T-helper 17 cell (primary cell): ENCODE results near the gene CHIT1. TPM values are rescaled to one million over a fixed set of nuclear protein-coding genes. Genes with fewer than 3 reads are reported as not detected.

Source experiments
- ATAC-seq: fragments of 150-1000 bp; cut with Tn5 transposase; 2 replicates; pipeline ENCODE4 v1.10.0; 2021; ENCODE audit warnings: mild to moderate bottlenecking, moderate library complexity
- DNase-seq, 3 donors: peaks; one replicate each; pipeline versions ENCODE4 v3.0.0 to v3.0.0-alpha.2; 2020 to 2021
- H3K9me3 ChIP-seq: one replicate; pipeline ENCODE4 v1.7.0; 2013; ENCODE audit warnings: low read length, mild to moderate bottlenecking; ENCODE audit not compliant: control insufficient read depth, poor library complexity, severe bottlenecking
- H3K27ac Mint-ChIP-seq: one replicate; pipeline ENCODE4 v1.8.0; 2022; ENCODE audit warnings: mild to moderate bottlenecking, moderate library complexity, mixed read lengths
- H3K27me3 Mint-ChIP-seq: one replicate; pipeline ENCODE4 v1.8.0; 2022; ENCODE audit warnings: mixed read lengths
- H3K36me3 Mint-ChIP-seq: one replicate; pipeline ENCODE4 v1.8.0; 2022; ENCODE audit warnings: low read depth, mixed read lengths
- H3K4me1 Mint-ChIP-seq: one replicate; pipeline ENCODE4 v1.8.0; 2022; ENCODE audit warnings: mild to moderate bottlenecking, mixed read lengths
- H3K4me3 Mint-ChIP-seq: one replicate; pipeline ENCODE4 v1.8.0; 2022; ENCODE audit warnings: mild to moderate bottlenecking, moderate library complexity, mixed read lengths
- total RNA-seq, 4 donors: library from RNA in 2 of 4; stranded (reverse) in 2 of 4; gene quantifications; one replicate each; pipeline ENCODE4 v1.2.3 and lab custom pipeline; 2022 to 2026

The CHIT1 gene
- total RNA-seq (1 to 10 TPM in 1 of 2 donors, under 1 TPM in 1; 0.13 to 1.0 TPM), total RNA-seq (lab: John Stamatoyannopoulos, UW) (0.75 to 1.0 reads per million in 2 donors)

- H3K36me3 Mint-ChIP-seq = peaks cover 2% of the 10 kb centered on the region
- no peak for DNase-seq
- no peak within 1 kb of the TSS for H3K4me3 Mint-ChIP-seq
- no peak for ATAC-seq
- H3K4me1 Mint-ChIP-seq = no peaks in the 10 kb centered on the region
- H3K9me3 ChIP-seq = no peaks in the 10 kb centered on the region
- no peak within 1 kb of the TSS for H3K27ac Mint-ChIP-seq
- H3K27me3 Mint-ChIP-seq = peaks cover 40% of the 10 kb centered on the region
Measured at GRCh38 chr1:203229471-203230135, at the start of gene CHIT1. Gene CHIT1, minus strand, starts transcription at chr1:203229673. Its CDS starts 37 bp downstream, at chr1:203229636.

- DNase-seq (no peak), ATAC-seq (no peak)
- Mint-ChIP-seq H3K36me3 (peaks cover 2% of the 10 kb centered on the region), H3K27ac (peak overlapping the region; percentile 87), H3K27me3 (no peaks in the 10 kb centered on the region), H3K4me3 (no peak overlapping the region), H3K4me1 (peaks cover 28% of the 10 kb centered on the region)
- H3K9me3 ChIP-seq = no peaks in the 10 kb centered on the region
Measured at GRCh38 chr1:203278885-203279406, 49.5 kb upstream of the CHIT1 start.

- DNase-seq (no peak), ATAC-seq (peak; percentile 49)
- Mint-ChIP-seq H3K27ac (peak overlapping the region; percentile 87), H3K4me1 (peaks cover 28% of the 10 kb centered on the region), H3K27me3 (no peaks in the 10 kb centered on the region), H3K4me3 (peak overlapping the region; percentile 56), H3K36me3 (peaks cover 2% of the 10 kb centered on the region)
- no peaks in the 10 kb centered on the region for H3K9me3 ChIP-seq
Measured at GRCh38 chr1:203278082-203278884, 48.8 kb upstream of the CHIT1 start.

GRCh38 chr1:203276916-203277545 lies 47.6 kb upstream of the CHIT1 start:
- no peaks in the 10 kb centered on the region for H3K9me3 ChIP-seq
- H3K4me3 Mint-ChIP-seq = peak overlapping the region; percentile 56
- H3K4me1 Mint-ChIP-seq = peaks cover 30% of the 10 kb centered on the region
- DNase-seq (no peak), ATAC-seq (no peak)
- peaks cover 2% of the 10 kb centered on the region for H3K36me3 Mint-ChIP-seq
- peak overlapping the region; percentile 87 for H3K27ac Mint-ChIP-seq
- no peaks in the 10 kb centered on the region for H3K27me3 Mint-ChIP-seq

GRCh38 chr1:203276408-203276807 lies 46.9 kb upstream of the CHIT1 start:
- H3K36me3 Mint-ChIP-seq = peaks cover 2% of the 10 kb centered on the region
- DNase-seq = no peak
- H3K27ac Mint-ChIP-seq = peak overlapping the region; percentile 87
- H3K27me3 Mint-ChIP-seq = no peaks in the 10 kb centered on the region
- no peaks in the 10 kb centered on the region for H3K9me3 ChIP-seq
- H3K4me3 Mint-ChIP-seq = no peak overlapping the region
- H3K4me1 Mint-ChIP-seq = peaks cover 30% of the 10 kb centered on the region
- no peak for ATAC-seq

GRCh38 chr1:203275656-203276272 lies 46.3 kb upstream of the CHIT1 start:
- no peaks in the 10 kb centered on the region for H3K27me3 Mint-ChIP-seq
- H3K27ac Mint-ChIP-seq = peak overlapping the region; percentile 49
- no peaks in the 10 kb centered on the region for H3K9me3 ChIP-seq
- no peak for ATAC-seq
- DNase-seq = no peak
- peaks cover 33% of the 10 kb centered on the region for H3K4me1 Mint-ChIP-seq
- H3K4me3 Mint-ChIP-seq = peak overlapping the region; percentile 69
- H3K36me3 Mint-ChIP-seq = peaks cover 2% of the 10 kb centered on the region

- no peak for ATAC-seq
- H3K4me1 Mint-ChIP-seq = peaks cover 34% of the 10 kb centered on the region
- no peak overlapping the region for H3K27ac Mint-ChIP-seq
- H3K4me3 Mint-ChIP-seq = peak overlapping the region; percentile 69
- no peaks in the 10 kb centered on the region for H3K27me3 Mint-ChIP-seq
- peaks cover under 1% of the 10 kb centered on the region for H3K36me3 Mint-ChIP-seq
- no peaks in the 10 kb centered on the region for H3K9me3 ChIP-seq
- DNase-seq = no peak
Measured at GRCh38 chr1:203274603-203275381, 45.3 kb upstream of the CHIT1 start.

- no peaks in the 10 kb centered on the region for H3K36me3 Mint-ChIP-seq
- no peak for ATAC-seq
- no peak for DNase-seq
- H3K4me1 Mint-ChIP-seq = peaks cover 31% of the 10 kb centered on the region
- peak overlapping the region; percentile 84 for H3K27ac Mint-ChIP-seq
- H3K4me3 Mint-ChIP-seq = peak overlapping the region; percentile 9
- no peaks in the 10 kb centered on the region for H3K27me3 Mint-ChIP-seq
- no peaks in the 10 kb centered on the region for H3K9me3 ChIP-seq
Measured at GRCh38 chr1:203273869-203274602, 44.6 kb upstream of the CHIT1 start.

GRCh38 chr1:203273206-203273868 lies 43.9 kb upstream of the CHIT1 start:
- Mint-ChIP-seq H3K36me3 (no peaks in the 10 kb centered on the region), H3K4me3 (peak overlapping the region; percentile 61), H3K4me1 (peaks cover 26% of the 10 kb centered on the region), H3K27me3 (no peaks in the 10 kb centered on the region), H3K27ac (peak overlapping the region; percentile 84)
- DNase-seq (peak; percentile 84 to 93 (median 90)), ATAC-seq (peak; percentile 79)
- no peaks in the 10 kb centered on the region for H3K9me3 ChIP-seq

- peaks cover 23% of the 10 kb centered on the region for H3K4me1 Mint-ChIP-seq
- H3K27ac Mint-ChIP-seq = peak overlapping the region; percentile 84
- peak overlapping the region; percentile 61 for H3K4me3 Mint-ChIP-seq
- no peaks in the 10 kb centered on the region for H3K27me3 Mint-ChIP-seq
- no peak for ATAC-seq
- DNase-seq = no peak
- H3K36me3 Mint-ChIP-seq = no peaks in the 10 kb centered on the region
- no peaks in the 10 kb centered on the region for H3K9me3 ChIP-seq
Measured at GRCh38 chr1:203272633-203273205, 43.2 kb upstream of the CHIT1 start.

- DNase-seq (no peak), ATAC-seq (no peak)
- Mint-ChIP-seq H3K27me3 (no peaks in the 10 kb centered on the region), H3K36me3 (no peaks in the 10 kb centered on the region), H3K27ac (peak overlapping the region; percentile 84), H3K4me1 (peaks cover 21% of the 10 kb centered on the region), H3K4me3 (no peak overlapping the region)
- no peaks in the 10 kb centered on the region for H3K9me3 ChIP-seq
Measured at GRCh38 chr1:203271962-203272632, 42.6 kb upstream of the CHIT1 start.
